ENCODE measurements around the gene HCFC2.

Gene HCFC2

DNA sequence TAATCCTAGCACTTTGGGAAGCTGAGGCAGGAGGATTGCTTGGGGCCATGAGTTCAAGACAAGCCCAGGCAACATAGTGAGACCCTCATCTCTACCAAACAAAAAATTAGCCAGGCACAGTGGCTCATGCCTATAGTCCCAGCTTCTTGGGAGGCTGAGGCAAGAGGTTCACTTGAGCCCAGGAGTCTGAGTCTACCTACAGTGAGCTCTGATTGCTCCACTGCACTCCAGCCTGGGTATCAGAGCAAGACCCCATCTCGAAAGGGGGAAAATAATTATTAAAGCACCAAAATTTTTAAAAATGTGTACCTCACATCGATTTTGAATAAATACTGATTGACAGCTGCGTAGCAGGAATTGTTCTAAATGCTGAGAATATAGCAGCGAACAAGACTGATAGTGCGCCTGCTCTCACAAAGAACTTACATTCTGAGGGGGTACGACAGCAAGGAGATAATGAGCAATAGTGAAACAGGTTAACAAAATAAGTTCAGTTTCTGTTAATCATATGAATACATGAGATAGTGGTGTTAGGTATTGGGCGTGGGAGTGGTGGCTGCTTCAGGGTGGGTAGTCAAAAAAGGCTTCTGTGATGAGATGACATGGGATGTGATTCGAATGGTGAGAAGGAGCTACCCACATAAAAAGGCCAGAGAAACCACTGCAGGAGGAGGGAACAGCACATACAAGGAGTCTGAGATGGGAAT is 19.6 kb downstream of the HCFC2 start:
- Histone ChIP-seq H3K27me3 (no peaks in the 10 kb centered on the region), H3K4me1 (no peaks in the 10 kb centered on the region), H3K9me3 (no peaks in the 10 kb centered on the region), H3K36me3 (peaks cover 25% of the 10 kb centered on the region), H3K4me3 (ENCODE audit: low read depth, low read length) (no peak overlapping the region)
- TF ChIP-seq, protein P1, sequence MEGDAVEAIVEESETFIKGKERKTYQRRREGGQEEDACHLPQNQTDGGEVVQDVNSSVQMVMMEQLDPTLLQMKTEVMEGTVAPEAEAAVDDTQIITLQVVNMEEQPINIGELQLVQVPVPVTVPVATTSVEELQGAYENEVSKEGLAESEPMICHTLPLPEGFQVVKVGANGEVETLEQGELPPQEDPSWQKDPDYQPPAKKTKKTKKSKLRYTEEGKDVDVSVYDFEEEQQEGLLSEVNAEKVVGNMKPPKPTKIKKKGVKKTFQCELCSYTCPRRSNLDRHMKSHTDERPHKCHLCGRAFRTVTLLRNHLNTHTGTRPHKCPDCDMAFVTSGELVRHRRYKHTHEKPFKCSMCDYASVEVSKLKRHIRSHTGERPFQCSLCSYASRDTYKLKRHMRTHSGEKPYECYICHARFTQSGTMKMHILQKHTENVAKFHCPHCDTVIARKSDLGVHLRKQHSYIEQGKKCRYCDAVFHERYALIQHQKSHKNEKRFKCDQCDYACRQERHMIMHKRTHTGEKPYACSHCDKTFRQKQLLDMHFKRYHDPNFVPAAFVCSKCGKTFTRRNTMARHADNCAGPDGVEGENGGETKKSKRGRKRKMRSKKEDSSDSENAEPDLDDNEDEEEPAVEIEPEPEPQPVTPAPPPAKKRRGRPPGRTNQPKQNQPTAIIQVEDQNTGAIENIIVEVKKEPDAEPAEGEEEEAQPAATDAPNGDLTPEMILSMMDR (IDR thresholded peaks at IDR 0.05; ENCODE audit: low read depth, low read length), result no peak
- no peak for DNase-seq

DNA sequence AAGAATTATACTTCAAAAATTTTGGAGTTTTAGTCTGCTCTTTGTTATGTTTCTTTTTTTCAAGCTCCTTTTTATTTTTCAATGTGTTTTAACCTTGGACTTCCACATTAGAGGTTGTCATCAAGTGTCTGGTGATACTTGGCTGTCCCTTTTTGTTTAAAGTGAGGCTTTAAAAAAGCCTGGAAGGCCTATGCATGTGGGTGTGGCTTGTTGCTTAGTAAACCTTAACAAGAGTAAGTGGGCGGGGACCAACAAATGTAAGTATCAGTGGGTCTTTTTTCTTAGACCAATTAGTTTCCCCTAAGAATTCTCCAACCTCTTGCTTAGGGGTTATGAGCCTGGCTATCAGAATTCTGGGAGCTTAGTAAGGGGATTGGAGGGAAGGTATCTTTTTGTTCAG is 26.4 kb downstream of the HCFC2 start:
- H3K9me3 ChIP-seq, result no peaks in the 10 kb centered on the region
- no peaks in the 10 kb centered on the region for H3K4me1 ChIP-seq
- TF ChIP-seq, protein P1 (IDR thresholded peaks at IDR 0.05; ENCODE audit: low read depth, low read length), result no peak
- H3K27me3 ChIP-seq, result no peaks in the 10 kb centered on the region
- no peak overlapping the region for H3K4me3 ChIP-seq (ENCODE audit: low read depth, low read length)
- H3K36me3 ChIP-seq, result peaks cover 39% of the 10 kb centered on the region
- DNase-seq, result no peak

DNA sequence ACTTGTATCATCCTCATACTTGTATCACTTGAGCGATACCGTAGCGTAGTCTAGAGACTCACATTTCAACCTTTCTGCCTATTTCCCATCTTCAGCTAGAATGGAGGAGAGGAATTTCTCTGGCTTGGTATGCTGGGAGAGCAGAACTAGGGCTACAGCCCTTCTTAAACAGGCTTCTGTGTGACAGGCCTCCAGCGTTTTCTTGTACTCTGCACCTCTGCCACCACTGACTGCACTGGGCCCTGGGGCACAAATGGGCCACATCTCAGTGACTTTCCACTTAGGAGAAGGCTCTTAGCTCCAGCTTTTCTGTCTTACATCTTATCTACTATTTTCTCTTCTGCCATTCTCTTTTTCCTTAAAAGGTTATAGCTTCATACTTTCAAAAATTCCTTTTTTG is 26.8 kb downstream of the HCFC2 start:
- TF ChIP-seq, protein P1 (IDR thresholded peaks at IDR 0.05; ENCODE audit: low read depth, low read length), result no peak
- Histone ChIP-seq H3K36me3 (peaks cover 39% of the 10 kb centered on the region), H3K4me1 (no peaks in the 10 kb centered on the region), H3K9me3 (no peaks in the 10 kb centered on the region), H3K27me3 (no peaks in the 10 kb centered on the region), H3K4me3 (ENCODE audit: low read depth, low read length) (no peak overlapping the region)
- no peak for DNase-seq

DNA sequence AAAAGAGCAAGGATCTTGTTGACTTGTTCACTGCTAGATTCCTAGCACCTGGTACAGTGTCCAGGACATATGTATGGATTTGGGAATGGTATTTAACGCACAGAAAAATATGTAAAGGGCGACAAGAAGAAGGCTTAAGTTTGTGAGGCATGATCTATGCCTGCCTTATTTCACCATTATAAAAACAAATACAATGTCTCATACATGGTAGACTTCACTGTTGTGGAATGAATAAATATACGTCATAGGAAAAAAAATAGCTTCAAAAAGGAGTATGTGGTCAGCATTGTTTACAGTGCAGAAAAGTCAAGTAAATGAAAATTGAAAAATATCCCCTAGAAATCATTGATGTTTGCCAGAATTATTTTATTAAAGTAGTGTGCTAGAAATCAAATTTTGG is 30.0 kb downstream of the HCFC2 start:
- TF ChIP-seq, protein P1 (IDR thresholded peaks at IDR 0.05; ENCODE audit: low read depth, low read length), result no peak
- Histone ChIP-seq H3K27me3 (no peaks in the 10 kb centered on the region), H3K4me3 (ENCODE audit: low read depth, low read length) (no peak overlapping the region), H3K36me3 (peaks cover 47% of the 10 kb centered on the region), H3K9me3 (no peaks in the 10 kb centered on the region), H3K4me1 (no peaks in the 10 kb centered on the region)
- DNase-seq, result no peak

DNA sequence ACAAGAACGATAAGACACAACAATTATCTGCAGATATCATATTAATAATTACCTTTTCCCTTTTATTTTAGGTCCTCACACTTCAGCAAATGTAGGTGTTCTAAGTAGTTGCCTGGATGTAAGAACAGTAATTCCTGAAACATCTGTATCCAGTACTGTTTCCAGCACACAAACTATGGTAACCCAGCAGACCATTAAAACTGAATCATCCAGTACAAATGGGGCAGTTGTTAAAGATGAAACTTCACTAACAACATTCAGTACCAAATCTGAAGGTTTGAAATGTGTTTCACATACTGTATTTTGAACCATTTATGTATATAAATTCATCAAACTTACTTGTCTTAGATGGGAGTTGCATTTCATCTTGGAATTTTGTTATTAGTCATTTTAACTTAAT is 31.0 kb downstream of the HCFC2 start:
- Histone ChIP-seq H3K4me1 (no peaks in the 10 kb centered on the region), H3K9me3 (no peaks in the 10 kb centered on the region), H3K4me3 (ENCODE audit: low read depth, low read length) (no peak overlapping the region), H3K36me3 (peaks cover 50% of the 10 kb centered on the region), H3K27me3 (no peaks in the 10 kb centered on the region)
- DNase-seq, result no peak
- TF ChIP-seq, protein P1 (IDR thresholded peaks at IDR 0.05; ENCODE audit: low read depth, low read length), result no peak

DNA sequence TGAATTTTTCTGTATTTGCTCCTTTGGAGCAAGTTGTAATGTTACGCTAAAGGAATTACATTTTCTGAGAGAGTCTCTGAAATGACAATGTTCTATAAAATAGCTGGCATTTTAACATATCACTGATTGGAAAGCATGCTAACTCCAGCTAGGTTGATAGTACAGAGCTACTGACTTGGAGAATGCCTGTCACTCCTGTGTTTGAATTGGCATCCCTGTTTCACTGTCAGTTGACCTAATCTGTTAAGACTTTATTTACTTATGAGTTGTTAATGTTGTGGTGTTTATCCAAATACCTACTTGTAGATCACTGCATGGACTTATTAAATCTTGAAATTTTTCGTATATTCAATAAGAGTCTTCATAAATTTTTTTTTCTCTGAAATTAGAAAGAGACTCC is 33.6 kb downstream of the HCFC2 start:
- no peaks in the 10 kb centered on the region for H3K27me3 ChIP-seq
- H3K4me3 ChIP-seq (ENCODE audit: low read depth, low read length), result no peak overlapping the region
- H3K36me3 ChIP-seq, result peaks cover 59% of the 10 kb centered on the region
- H3K4me1 ChIP-seq, result no peaks in the 10 kb centered on the region
- DNase-seq, result no peak
- TF ChIP-seq, protein P1 (IDR thresholded peaks at IDR 0.05; ENCODE audit: low read depth, low read length), result no peak
- no peaks in the 10 kb centered on the region for H3K9me3 ChIP-seq
